H9 (cell line): Measurements from ENCODE around the gene HLF. TPM values are rescaled to one million over a fixed set of nuclear protein-coding genes. Genes with fewer than 3 reads are reported as not detected.

ENCODE experiments used
- DNase-seq: peaks from one replicate; pipeline ENCODE4 v3.0.0-alpha.2; 2017
- H2AFZ ChIP-seq: one replicate; pipeline ENCODE4 v1.6.1; 2013; ENCODE audit warnings: mild to moderate bottlenecking, low read length, control low read depth, moderate library complexity
- H2AK5ac ChIP-seq: 2 replicates; pipeline ENCODE4 v1.6.1; 2013; ENCODE audit warnings: low read length, control low read depth, mixed read lengths; ENCODE audit not compliant: insufficient read length
- H2BK120ac ChIP-seq: one replicate; pipeline ENCODE4 v1.6.1; 2013; ENCODE audit warnings: low read depth, mild to moderate bottlenecking, low read length, control low read depth, inconsistent platforms; ENCODE audit not compliant: poor library complexity, severe bottlenecking
- H2BK12ac ChIP-seq: 2 replicates; pipeline ENCODE4 v1.6.1; 2013; ENCODE audit warnings: low read length, control low read depth, mixed read lengths, low read depth; ENCODE audit not compliant: insufficient read length
- H2BK15ac ChIP-seq: 2 replicates; pipeline ENCODE4 v1.6.1; 2013; ENCODE audit warnings: low read depth, low read length, control low read depth
- H2BK20ac ChIP-seq: one replicate; pipeline ENCODE4 v1.6.1; 2013; ENCODE audit warnings: low read depth, mild to moderate bottlenecking, low read length, control low read depth, inconsistent platforms; ENCODE audit not compliant: poor library complexity, severe bottlenecking
- H2BK5ac ChIP-seq: 2 replicates; pipeline ENCODE4 v1.6.1; 2013; ENCODE audit warnings: low read length, control low read depth, mixed read lengths; ENCODE audit not compliant: insufficient read length
- H3K14ac ChIP-seq: 2 replicates; pipeline ENCODE4 v1.6.1; 2013; ENCODE audit warnings: low read length, control low read depth; ENCODE audit not compliant: insufficient read depth
- H3K18ac ChIP-seq: 2 replicates; pipeline ENCODE4 v1.6.1; 2013; ENCODE audit warnings: low read depth, mild to moderate bottlenecking, mixed read lengths, low read length, control low read depth; ENCODE audit not compliant: insufficient read length
- H3K23ac ChIP-seq: 2 replicates; pipeline ENCODE4 v1.6.1; 2013; ENCODE audit warnings: low read length, control low read depth, mixed read lengths, low read depth; ENCODE audit not compliant: insufficient read length
- H3K23me2 ChIP-seq: 2 replicates; pipeline ENCODE4 v1.6.1; 2013; ENCODE audit warnings: low read depth, mild to moderate bottlenecking, mixed read lengths, low read length, control low read depth; ENCODE audit not compliant: insufficient read length, poor library complexity, severe bottlenecking
- H3K27ac ChIP-seq: 2 replicates; pipeline ENCODE4 v1.5.1; 2013; ENCODE audit warnings: low read length, control low read depth, mixed read lengths, low read depth; ENCODE audit not compliant: insufficient read length
- H3K27me3 ChIP-seq: 2 replicates; pipeline ENCODE4 v1.6.1; 2013; ENCODE audit warnings: low read length, control low read depth, inconsistent platforms; ENCODE audit not compliant: insufficient read depth
- H3K4ac ChIP-seq: 2 replicates; pipeline ENCODE4 v1.6.1; 2013; ENCODE audit warnings: low read depth, mild to moderate bottlenecking, control low read depth, inconsistent platforms, low read length, moderate library complexity
- H3K4me1 ChIP-seq: 2 replicates; pipeline ENCODE4 v1.6.1; 2013; ENCODE audit warnings: low read length, control low read depth, inconsistent platforms; ENCODE audit not compliant: insufficient read depth
- H3K4me2 ChIP-seq: 2 replicates; pipeline ENCODE4 v1.6.1; 2013; ENCODE audit warnings: low read length, control low read depth, mixed read lengths; ENCODE audit not compliant: insufficient read length, insufficient read depth
- H3K56ac ChIP-seq: 2 replicates; pipeline ENCODE4 v1.6.1; 2013; ENCODE audit warnings: low read depth, mild to moderate bottlenecking, mixed read lengths, low read length, control low read depth; ENCODE audit not compliant: insufficient read length
- H3K79me1 ChIP-seq: 2 replicates; pipeline ENCODE4 v1.6.1; 2013; ENCODE audit warnings: low read depth, mild to moderate bottlenecking, moderate library complexity, low read length, control low read depth, inconsistent platforms; ENCODE audit not compliant: insufficient read depth, poor library complexity, severe bottlenecking
- H3K79me2 ChIP-seq: 2 replicates; pipeline ENCODE4 v1.6.1; 2013; ENCODE audit warnings: low read length, control low read depth, inconsistent platforms; ENCODE audit not compliant: insufficient read depth
- H3K9ac ChIP-seq: 2 replicates; pipeline ENCODE4 v1.6.1; 2013; ENCODE audit warnings: low read length, control low read depth, mixed read lengths; ENCODE audit not compliant: insufficient read length; ENCODE audit errors: extremely low read depth
- H3K9me3 ChIP-seq: one replicate; pipeline ENCODE4 v1.6.1; 2013; ENCODE audit warnings: low read depth, low read length, inconsistent platforms; ENCODE audit not compliant: control insufficient read depth
- H3T11ph ChIP-seq: one replicate; pipeline ENCODE4 v1.6.1; 2013; ENCODE audit warnings: mild to moderate bottlenecking, low read length, control low read depth, inconsistent platforms
- H4K20me1 ChIP-seq: one replicate; pipeline ENCODE4 v1.6.1; 2013; ENCODE audit not compliant: control insufficient read depth, insufficient read length, insufficient read depth
- H4K5ac ChIP-seq: 2 replicates; pipeline ENCODE4 v1.6.1; 2013; ENCODE audit warnings: low read depth, mild to moderate bottlenecking, mixed read lengths, low read length, control low read depth; ENCODE audit not compliant: insufficient read length
- H4K8ac ChIP-seq: replicated peaks from 2 replicates; pipeline ENCODE4 v1.6.1; 2013; ENCODE audit warnings: low read length, control low read depth, mixed read lengths, low read depth; ENCODE audit not compliant: insufficient read length
- H4K91ac ChIP-seq: 2 replicates; pipeline ENCODE4 v1.6.1; 2013; ENCODE audit warnings: low read depth, mild to moderate bottlenecking, moderate library complexity, mixed read lengths, low read length, control low read depth; ENCODE audit not compliant: insufficient read length
- H3K27ac Mint-ChIP-seq, 3 experiments: 2 replicates in 2 of 3; 3 replicates in 1 of 3; pipeline ENCODE4 v1.8.0; 2020 to 2021; ENCODE audit warnings: mixed read lengths in 3 of 3, mild to moderate bottlenecking in 1 of 3, moderate library complexity in 1 of 3
- H3K27me3 Mint-ChIP-seq: 2 replicates; pipeline ENCODE4 v1.8.0; 2021; ENCODE audit warnings: low read depth, mild to moderate bottlenecking, moderate library complexity, mixed read lengths
- H3K36me3 Mint-ChIP-seq, 3 experiments: 2 replicates in 2 of 3; 3 replicates in 1 of 3; pipeline ENCODE4 v1.8.0; 2020 to 2021; ENCODE audit warnings: low read depth in 3 of 3, mixed read lengths in 3 of 3; ENCODE audit not compliant: insufficient read depth in 1 of 3
- H3K4me1 Mint-ChIP-seq, 2 experiments: 2 replicates each; pipeline ENCODE4 v1.8.0; 2020; ENCODE audit warnings: mixed read lengths in 2 of 2
- H3K4me3 Mint-ChIP-seq, 2 experiments: 2 replicates in 1 of 2; 3 replicates in 1 of 2; pipeline ENCODE4 v1.8.0; 2020 to 2021; ENCODE audit warnings: mild to moderate bottlenecking in 2 of 2, mixed read lengths in 2 of 2, moderate library complexity in 1 of 2
- H3K9me3 Mint-ChIP-seq, 2 experiments: 2 replicates in 1 of 2; 3 replicates in 1 of 2; pipeline ENCODE4 v1.8.0; 2020; ENCODE audit warnings: mild to moderate bottlenecking in 2 of 2, mixed read lengths in 2 of 2, moderate library complexity in 1 of 2
- CTCF ChIP-seq: fragments of 200-600 bp; sonication (generic); conservative IDR thresholded peaks from 3 replicates; pipeline ENCODE4 v1.8.0; 2021; ENCODE audit warnings: antibody characterized with exemption, mild to moderate bottlenecking
- WGBS: extraction: QIAGEN DNeasy Blood & Tissue Kit; methylation state at CpG from one replicate; pipeline ENCODE4 v1.1.7; 2013; ENCODE audit warnings: missing lambda C conversion rate, low lambda C conversion rate, mixed read lengths; ENCODE audit not compliant: insufficient read length; ENCODE audit errors: extremely low coverage; 5-methylcytosine and 5-hydroxymethylcytosine counted together
- total RNA-seq: library from RNA; stranded (reverse); gene quantifications from 2 replicates; pipeline ENCODE4 v1.2.1, GENCODE V29; 2021

The HLF gene
- total RNA-seq, 1 experiment from 2014 or later, result 0.17 TPM

GRCh38 chr17:55290492-55291113 lies 25.8 kb downstream of the HLF start:
- Mint-ChIP-seq H3K4me1 (peaks cover 2 to 5% of the 10 kb centered on the region in 2 experiments; a peak in 2 of 4 replicates), H3K36me3 (no peaks in the 10 kb centered on the region), H3K27ac (no peak overlapping the region), H3K4me3 (no peak overlapping the region), H3K9me3 (peaks cover 0 to 3% of the 10 kb centered on the region in 2 experiments; a peak in 1 of 5 replicates), H3K27me3 (no peaks in the 10 kb centered on the region)
- Histone ChIP-seq H3K9ac (no peak overlapping the region), H2BK20ac (no peak overlapping the region), H3K27ac (no peak overlapping the region), H3K79me2 (no peaks in the 10 kb centered on the region), H3K9me3 (no peaks in the 10 kb centered on the region), H2BK12ac (no peak overlapping the region), H3K4me1 (no peaks in the 10 kb centered on the region), H3T11ph (no peak overlapping the region), H3K14ac (no peak overlapping the region), H4K8ac (no peak overlapping the region), H3K56ac (no peak overlapping the region), H3K4me2 (no peak overlapping the region), H2AK5ac (no peak overlapping the region), H2BK120ac (no peak overlapping the region), H3K4ac (no peak overlapping the region), H4K5ac (no peak overlapping the region), H4K20me1 (no peaks in the 10 kb centered on the region), H2AFZ (no peak overlapping the region), H3K23ac (no peak overlapping the region), H2BK15ac (no peak overlapping the region), H2BK5ac (no peak overlapping the region), H3K23me2 (no peaks in the 10 kb centered on the region), H3K79me1 (no peaks in the 10 kb centered on the region), H4K91ac (no peak overlapping the region), H3K18ac (no peak overlapping the region), H3K27me3 (no peaks in the 10 kb centered on the region)
- no CpG with 5 or more reads among the region's 5 CpGs for WGBS
- DNase-seq, result no peak
- no peak for TF ChIP-seq CTCF
